Body of pancreas (tissue), 4 donors: ENCODE measurements around the gene INSYN2B. TPM values are rescaled to one million over a fixed set of nuclear protein-coding genes. Genes with fewer than 3 reads are reported as not detected.

Source experiments
- ATAC-seq: fragments of 150-250 bp; one replicate; pipeline ENCODE4 v1.9.1; 2016
- DNase-seq, 4 donors: peaks; one replicate each; pipeline ENCODE4 v3.0.0-alpha.2; 2019
- H3K27ac ChIP-seq, 4 donors: fragments of 200-600 bp; sonication (generic); 1 replicate in 3 of 4; 2 replicates in 1 of 4; pipeline versions ENCODE4 v1.5.1 to v1.6.1; 2016 to 2019; ENCODE audit warnings: mild to moderate bottlenecking in 1 of 4, mixed read lengths in 1 of 4, moderate library complexity in 1 of 4
- H3K27me3 ChIP-seq, 2 donors: fragments of 200-600 bp; sonication (generic); one replicate each; pipeline ENCODE4 v1.6.0; 2016; ENCODE audit warnings: mild to moderate bottlenecking in 1 of 2
- H3K36me3 ChIP-seq, 2 donors: fragments of 200-600 bp; sonication (generic); replicated peaks in 1 of 2; 2 replicates each; pipeline ENCODE4 v1.5.1; 2016; ENCODE audit warnings: low read depth in 2 of 2; ENCODE audit not compliant: insufficient read depth in 1 of 2
- H3K4me1 ChIP-seq: fragments of 200-600 bp; sonication (generic); one replicate; pipeline ENCODE4 v1.6.0; 2016
- H3K4me3 ChIP-seq, 2 donors: fragments of 200-600 bp; sonication (generic); 1 replicate in 1 of 2; 2 replicates in 1 of 2; pipeline ENCODE4 v1.5.1; 2016 to 2019
- H3K9me3 ChIP-seq, 3 donors: fragments of 200-600 bp; sonication (generic); 1 replicate in 2 of 3; 2 replicates in 1 of 3; pipeline ENCODE4 v1.5.1; 2016
- POLR2A ChIP-seq, 3 donors: fragments of 450-650 bp; IDR thresholded peaks; one replicate each; pipeline ENCODE4 v1.6.1; 2016; ENCODE audit warnings: antibody characterized with exemption in 3 of 3, mild to moderate bottlenecking in 2 of 3
- WGBS, 2 donors: methylation state at CpG; one replicate each; pipeline ENCODE4 v1.1.5; 2017; 5-methylcytosine and 5-hydroxymethylcytosine counted together
- intact Hi-C: fragments of 100-400 bp; cut with DNase I; formaldehyde crosslinking; loops from one replicate; pipeline ENCODE4 v1.15.1; 2023
- total RNA-seq, 2 donors: library from RNA; depleted of rRNA; stranded (reverse); fragments of >200 nt; gene quantifications; one replicate each; pipeline ENCODE4 v1.1.0, GENCODE V29; 2016
- TF ChIP-seq, protein P1 (sequence below), 7 experiments: fragments of 450-650 bp in 4 of 7; fragments of 200-600 bp in 3 of 7; sonication (generic) in 3 of 7; IDR thresholded peaks; one replicate each; pipeline ENCODE4 v1.5.1; 2016 to 2019; ENCODE audit warnings: antibody characterized with exemption in 7 of 7

INSYN2B gene
- total RNA-seq, 2 donors from 2014 or later, result not detected

- no peak overlapping the region for H3K27ac ChIP-seq
- H3K9me3 ChIP-seq, result no peaks in the 10 kb centered on the region
- WGBS, 2 donors, result 64 to 68% methylated on average over 4 of the region's 4 CpGs
- DNase-seq, result no peak
- ATAC-seq, result no peak
- no peaks in the 10 kb centered on the region for H3K27me3 ChIP-seq
- no peak overlapping the region for H3K4me3 ChIP-seq
- intact Hi-C loops, result no loop called here
- H3K4me1 ChIP-seq, result no peaks in the 10 kb centered on the region
- H3K36me3 ChIP-seq, result no peaks in the 10 kb centered on the region
- TF ChIP-seq, protein P1, sequence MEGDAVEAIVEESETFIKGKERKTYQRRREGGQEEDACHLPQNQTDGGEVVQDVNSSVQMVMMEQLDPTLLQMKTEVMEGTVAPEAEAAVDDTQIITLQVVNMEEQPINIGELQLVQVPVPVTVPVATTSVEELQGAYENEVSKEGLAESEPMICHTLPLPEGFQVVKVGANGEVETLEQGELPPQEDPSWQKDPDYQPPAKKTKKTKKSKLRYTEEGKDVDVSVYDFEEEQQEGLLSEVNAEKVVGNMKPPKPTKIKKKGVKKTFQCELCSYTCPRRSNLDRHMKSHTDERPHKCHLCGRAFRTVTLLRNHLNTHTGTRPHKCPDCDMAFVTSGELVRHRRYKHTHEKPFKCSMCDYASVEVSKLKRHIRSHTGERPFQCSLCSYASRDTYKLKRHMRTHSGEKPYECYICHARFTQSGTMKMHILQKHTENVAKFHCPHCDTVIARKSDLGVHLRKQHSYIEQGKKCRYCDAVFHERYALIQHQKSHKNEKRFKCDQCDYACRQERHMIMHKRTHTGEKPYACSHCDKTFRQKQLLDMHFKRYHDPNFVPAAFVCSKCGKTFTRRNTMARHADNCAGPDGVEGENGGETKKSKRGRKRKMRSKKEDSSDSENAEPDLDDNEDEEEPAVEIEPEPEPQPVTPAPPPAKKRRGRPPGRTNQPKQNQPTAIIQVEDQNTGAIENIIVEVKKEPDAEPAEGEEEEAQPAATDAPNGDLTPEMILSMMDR (IDR thresholded peaks at IDR 0.05), result no peak
- TF ChIP-seq POLR2A (IDR thresholded peaks at IDR 0.05), result no peak
Measured at GRCh38 chr5:169889572-169889971, 90.7 kb downstream of the INSYN2B start.

DNA sequence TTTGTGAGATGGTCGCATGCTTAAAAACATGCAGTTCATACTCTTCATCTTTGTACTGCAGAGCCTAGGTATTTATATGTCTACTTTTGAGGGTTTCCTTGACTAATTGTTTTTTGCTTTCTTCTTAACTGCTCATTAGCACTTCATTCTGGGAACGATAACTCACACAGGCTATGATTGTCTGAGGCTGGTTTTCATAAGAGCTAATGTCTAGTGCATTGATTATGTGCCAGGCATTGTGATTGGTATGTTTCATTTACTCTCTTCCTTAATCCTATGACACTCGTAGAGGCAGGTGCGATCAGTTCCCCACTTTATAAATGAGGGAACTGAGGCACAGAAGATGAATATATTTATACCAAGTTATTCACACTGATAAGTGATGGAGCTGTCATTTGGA is 93.6 kb downstream of the INSYN2B start:
- intact Hi-C loops, result no loop called here
- H3K27ac ChIP-seq, result no peak overlapping the region
- no peaks in the 10 kb centered on the region for H3K4me1 ChIP-seq
- no peak for DNase-seq
- TF ChIP-seq, protein P1 (IDR thresholded peaks at IDR 0.05), result no peak
- TF ChIP-seq POLR2A (IDR thresholded peaks at IDR 0.05), result no peak
- H3K4me3 ChIP-seq, result no peak overlapping the region
- no peaks in the 10 kb centered on the region for H3K9me3 ChIP-seq
- no peaks in the 10 kb centered on the region for H3K27me3 ChIP-seq
- no peak for ATAC-seq
- no peaks in the 10 kb centered on the region for H3K36me3 ChIP-seq
- WGBS, 2 donors, result 27 to 32% methylated on average over 4 of the region's 4 CpGs

DNA sequence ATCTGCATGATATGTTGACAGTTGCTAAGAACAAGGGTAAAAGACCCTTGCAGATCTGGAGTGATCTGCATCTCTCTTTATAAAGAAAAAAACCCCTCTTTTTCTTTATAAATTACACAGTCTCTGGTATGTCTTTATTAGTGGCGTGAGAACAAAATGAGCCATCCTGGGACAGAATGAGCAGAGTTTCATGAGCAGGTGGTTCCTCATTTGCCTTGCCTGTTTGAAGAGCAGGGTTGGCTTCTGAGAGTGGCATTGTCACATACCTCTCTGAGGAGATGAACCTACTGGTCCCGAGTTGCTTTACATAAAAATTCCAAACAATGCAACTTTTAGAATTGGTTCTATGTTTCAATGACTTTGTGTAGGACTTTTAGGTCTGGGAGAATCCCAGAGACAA is 94.3 kb downstream of the INSYN2B start:
- WGBS, 2 donors, result 65 to 68% methylated on average over 2 of the region's 2 CpGs
- Histone ChIP-seq H3K27me3 (no peaks in the 10 kb centered on the region), H3K4me3 (no peak overlapping the region), H3K9me3 (no peaks in the 10 kb centered on the region), H3K4me1 (no peaks in the 10 kb centered on the region), H3K36me3 (no peaks in the 10 kb centered on the region), H3K27ac (no peak overlapping the region)
- intact Hi-C loops, result no loop called here
- TF ChIP-seq, protein P1 (IDR thresholded peaks at IDR 0.05), result no peak
- no peak for TF ChIP-seq POLR2A (IDR thresholded peaks at IDR 0.05)
- no peak for ATAC-seq
- DNase-seq, result no peak

DNA sequence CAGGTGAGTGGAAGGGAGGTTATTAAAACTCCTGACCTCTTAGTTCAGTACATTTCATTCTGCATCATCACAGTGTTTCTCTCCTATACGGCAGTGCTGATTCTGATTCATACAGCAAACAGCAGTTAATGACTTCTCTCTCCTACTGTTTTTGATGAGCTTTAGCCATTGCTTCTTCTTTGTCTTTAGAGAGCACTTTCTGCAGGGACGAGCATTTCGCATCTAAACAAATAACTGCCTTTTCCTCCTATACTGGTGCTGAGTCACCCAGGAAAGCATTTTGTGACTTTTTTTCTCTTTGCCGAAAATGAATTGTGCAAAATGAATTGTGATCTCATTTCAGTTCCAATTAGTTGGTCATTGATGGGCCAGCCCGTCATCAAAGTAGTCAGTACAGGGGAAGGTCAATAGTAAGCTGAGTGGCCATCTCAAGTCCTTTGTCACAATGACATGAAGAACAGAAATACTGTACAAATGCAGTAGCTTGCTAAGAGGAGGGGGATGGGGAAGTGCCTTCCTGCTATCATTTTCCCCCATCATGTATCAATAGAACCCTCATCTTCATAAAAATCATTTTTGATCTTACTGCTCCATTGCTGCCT is 98.5 kb downstream of the INSYN2B start:
- no peak overlapping the region for H3K4me3 ChIP-seq
- H3K27me3 ChIP-seq, result no peaks in the 10 kb centered on the region
- H3K27ac ChIP-seq, result no peak overlapping the region
- no peak for ATAC-seq
- intact Hi-C loops, result no loop called here
- H3K4me1 ChIP-seq, result no peaks in the 10 kb centered on the region
- DNase-seq, result no peak
- 56 to 67% methylated on average over 5 of the region's 5 CpGs for WGBS, 2 donors
- no peaks in the 10 kb centered on the region for H3K9me3 ChIP-seq
- TF ChIP-seq, protein P1 (IDR thresholded peaks at IDR 0.05), result no peak
- no peak for TF ChIP-seq POLR2A (IDR thresholded peaks at IDR 0.05)
- H3K36me3 ChIP-seq, result no peaks in the 10 kb centered on the region

GRCh38 chr5:169880785-169881184 is 99.5 kb downstream of the INSYN2B start:
- no peaks in the 10 kb centered on the region for H3K36me3 ChIP-seq
- no peaks in the 10 kb centered on the region for H3K4me1 ChIP-seq
- TF ChIP-seq, protein P1 (IDR thresholded peaks at IDR 0.05), result no peak
- TF ChIP-seq POLR2A (IDR thresholded peaks at IDR 0.05), result no peak
- no peak for ATAC-seq
- H3K9me3 ChIP-seq, result no peaks in the 10 kb centered on the region
- DNase-seq, result no peak
- intact Hi-C loops, result no loop called here
- no peak overlapping the region for H3K27ac ChIP-seq
- 82 to 83% methylated on average over 2 of the region's 2 CpGs for WGBS, 2 donors
- no peak overlapping the region for H3K4me3 ChIP-seq
- no peaks in the 10 kb centered on the region for H3K27me3 ChIP-seq
